ENCODE measurements around the gene AHCYL2. TPM values are rescaled to one million over a fixed set of nuclear protein-coding genes. Genes with fewer than 3 reads are reported as not detected.

The AHCYL2 gene
- total RNA-seq, 3 donors from 2014 or later (not counting 1 experiment from before 2014, with no cell fraction given): 11.6 to 15.2 (median 14.5) TPM

- ATAC-seq: no peak
- no peaks in the 10 kb centered on the region for H3K36me3 ChIP-seq (ENCODE audit: control insufficient read depth, insufficient read depth, low read length)
- no peak for DNase-seq
- H3K4me1 ChIP-seq (ENCODE audit: control insufficient read depth, insufficient read depth, low read length): peaks cover 5% of the 10 kb centered on the region
- Mint-ChIP-seq H3K27ac (no peak overlapping the region), H3K4me1 (peaks cover 8 to 22% of the 10 kb centered on the region in 2 donors), H3K4me3 (no peak overlapping the region), H3K27me3 (ENCODE audit: low read depth in 2 of 2) (peaks cover 0 to 2% of the 10 kb centered on the region in 2 donors), H3K9me3 (no peaks in the 10 kb centered on the region), H3K36me3 (no peaks in the 10 kb centered on the region)
- H3K27me3 ChIP-seq (ENCODE audit: control insufficient read depth, insufficient read depth, low read length): no peaks in the 10 kb centered on the region
- no peaks in the 10 kb centered on the region for H3K9me3 ChIP-seq (ENCODE audit: control insufficient read depth, insufficient read depth, low read length)
- no peak overlapping the region for H3K4me3 ChIP-seq (ENCODE audit: low read length)
- intact Hi-C loops (cut with micrococcal nuclease): no loop called here
- no peak for TF ChIP-seq CTCF (IDR thresholded peaks at IDR 0.05)
- no peak overlapping the region for H3K27ac ChIP-seq (ENCODE audit: low read length)
- WGBS (ENCODE audit: insufficient coverage): 88% methylated on average over 3 of the region's 3 CpGs
Observed at GRCh38 chr7:129373651-129374428, 149.0 kb downstream of the AHCYL2 start.

GRCh38 chr7:129375141-129375938 lies 150.5 kb downstream of the AHCYL2 start:
- intact Hi-C loops (cut with micrococcal nuclease): no loop called here
- WGBS (ENCODE audit: insufficient coverage): 96% methylated on average over 2 of the region's 2 CpGs
- H3K27me3 Mint-ChIP-seq (ENCODE audit: low read depth in 2 of 2): peaks cover 0 to 2% of the 10 kb centered on the region in 2 donors

GRCh38 chr7:129376076-129376777 lies 151.4 kb downstream of the AHCYL2 start:
- intact Hi-C loops (cut with micrococcal nuclease): no loop called here
- no peak overlapping the region for H3K27ac ChIP-seq (ENCODE audit: low read length)
- Mint-ChIP-seq H3K36me3 (no peaks in the 10 kb centered on the region), H3K4me3 (no peak overlapping the region), H3K27me3 (ENCODE audit: low read depth in 2 of 2) (peaks cover 0 to 2% of the 10 kb centered on the region in 2 donors), H3K9me3 (no peaks in the 10 kb centered on the region), H3K27ac (no peak overlapping the region), H3K4me1 (peaks cover 5 to 19% of the 10 kb centered on the region in 2 donors)
- H3K36me3 ChIP-seq (ENCODE audit: control insufficient read depth, insufficient read depth, low read length): no peaks in the 10 kb centered on the region
- H3K27me3 ChIP-seq (ENCODE audit: control insufficient read depth, insufficient read depth, low read length): no peaks in the 10 kb centered on the region
- DNase-seq (peak in 1 of 2 donors; percentile 67), ATAC-seq (peak; percentile 62 to 76 (median 72))
- peak; percentile 63 for TF ChIP-seq CTCF (IDR thresholded peaks at IDR 0.05)
- no peaks in the 10 kb centered on the region for H3K9me3 ChIP-seq (ENCODE audit: control insufficient read depth, insufficient read depth, low read length)
- WGBS (ENCODE audit: insufficient coverage): 64% methylated on average over 2 of the region's 6 CpGs
- peaks cover 5% of the 10 kb centered on the region for H3K4me1 ChIP-seq (ENCODE audit: control insufficient read depth, insufficient read depth, low read length)
- no peak overlapping the region for H3K4me3 ChIP-seq (ENCODE audit: low read length)

More at GRCh38 chr7:129375141-129375938, 150.5 kb downstream of the AHCYL2 start:
- Histone ChIP-seq H3K9me3 (ENCODE audit: control insufficient read depth, insufficient read depth, low read length) (no peaks in the 10 kb centered on the region), H3K27me3 (ENCODE audit: control insufficient read depth, insufficient read depth, low read length) (no peaks in the 10 kb centered on the region), H3K27ac (ENCODE audit: low read length) (no peak overlapping the region), H3K4me3 (ENCODE audit: low read length) (no peak overlapping the region), H3K36me3 (ENCODE audit: control insufficient read depth, insufficient read depth, low read length) (no peaks in the 10 kb centered on the region), H3K4me1 (ENCODE audit: control insufficient read depth, insufficient read depth, low read length) (peaks cover 5% of the 10 kb centered on the region)
- Mint-ChIP-seq H3K36me3 (no peaks in the 10 kb centered on the region), H3K4me3 (no peak overlapping the region), H3K9me3 (no peaks in the 10 kb centered on the region), H3K4me1 (peaks cover 5 to 19% of the 10 kb centered on the region in 2 donors), H3K27ac (no peak overlapping the region)
- TF ChIP-seq CTCF (IDR thresholded peaks at IDR 0.05): no peak
- DNase-seq (no peak), ATAC-seq (no peak)

All from natural killer cell (primary cell).